Measurements from ENCODE around the gene SLC9A6. TPM values are rescaled to one million over a fixed set of nuclear protein-coding genes. Genes with fewer than 3 reads are reported as not detected.

The SLC9A6 gene
- total and polyA plus RNA-seq, 10 of the 15 experiments (the other 5 are each of a cell fraction or from before 2014, with no cell fraction given) = 4.5 to 14.6 (median 10.7) TPM

GRCh38 chrX:136019226-136019625, 34.0 kb downstream of the SLC9A6 start (continued):
- TF ChIP-seq NFIC (IDR thresholded peaks at IDR 0.05; ENCODE audit: low read depth, low read length) (no peak), MEF2B (IDR thresholded peaks at IDR 0.05; ENCODE audit: partially characterized antibody, poor library complexity, severe bottlenecking) (no peak), SUPT20H (IDR thresholded peaks at IDR 0.05; ENCODE audit: borderline replicate concordance, control insufficient read depth, low read depth, low read length) (no peak), FOXK2 (IDR thresholded peaks at IDR 0.05) (no peak), SUZ12 (IDR thresholded peaks at IDR 0.05; ENCODE audit: unreplicated experiment) (no peak), BMI1 (IDR thresholded peaks at IDR 0.05; ENCODE audit: borderline replicate concordance) (no peak), CHD4 (IDR thresholded peaks at IDR 0.05) (no peak), ZNF207 (IDR thresholded peaks at IDR 0.05; ENCODE audit: borderline replicate concordance) (no peak), CTCF (IDR thresholded peaks at IDR 0.05 in 2 of 3, conservative IDR thresholded peaks at IDR 0.05 in 1 of 3; ENCODE audit: control insufficient read depth in 2 of 3, extremely low read depth in 1 of 3, insufficient read depth in 1 of 3, low read depth in 3 of 3, low read length in 3 of 3) (no peak)

DNA sequence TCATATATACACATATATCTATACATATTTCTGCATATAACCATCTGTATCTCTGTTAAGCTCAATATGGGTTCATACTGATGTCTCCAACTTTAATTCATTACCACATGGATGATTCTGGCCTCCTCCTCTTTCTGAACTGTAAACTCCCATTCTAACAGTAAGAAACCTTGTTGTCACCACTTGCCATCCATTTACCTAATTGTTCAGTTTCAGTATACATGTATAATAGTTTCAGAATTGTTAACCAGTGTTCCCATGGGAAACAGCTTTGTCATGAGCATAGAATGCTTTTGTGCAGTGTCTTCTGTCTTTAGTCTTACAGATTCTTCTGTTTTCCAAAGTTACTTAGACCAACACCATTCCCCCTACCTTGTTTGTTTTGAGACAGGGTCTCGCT, 35.9 kb downstream of the SLC9A6 start:
- Histone ChIP-seq H3K79me2 (ENCODE audit: control insufficient read depth, insufficient read depth, low read length) (no peaks in the 10 kb centered on the region), H3K36me3 (ENCODE audit: control insufficient read depth in 2 of 2, insufficient read depth in 2 of 2, low read length in 1 of 2) (no peaks in the 10 kb centered on the region), H3K4me2 (ENCODE audit: control insufficient read depth, insufficient read depth) (no peak overlapping the region), H3K4me1 (ENCODE audit: control insufficient read depth, insufficient read depth, low read length) (no peaks in the 10 kb centered on the region; the same call in 1 of the 2 replicates), H3K9ac (ENCODE audit: control insufficient read depth, insufficient read depth, low read length) (no peak overlapping the region), H4K20me1 (ENCODE audit: control insufficient read depth, insufficient read depth) (no peaks in the 10 kb centered on the region), H2AFZ (ENCODE audit: control insufficient read depth, low read depth, low read length) (no peak overlapping the region), H3K27ac (ENCODE audit: control insufficient read depth, insufficient read depth) (no peak overlapping the region; the same call in 1 of the 2 replicates), H3K27me3 (replicated peaks in 1 of 2; ENCODE audit: control insufficient read depth in 2 of 2, insufficient read depth in 2 of 2, low read length in 1 of 2) (no peaks in the 10 kb centered on the region), H3K9me3 (replicated peaks; ENCODE audit: control insufficient read depth, insufficient read depth, low read length) (no peaks in the 10 kb centered on the region), H3K4me3 (no peak overlapping the region)
- POLR2A ChIA-PET = no interaction called here
- in situ Hi-C loops (cut with MboI) = no loop called here
- peak; percentile 90 for ATAC-seq
- RAD21 ChIA-PET (ENCODE audit: unreplicated experiment) = interaction anchor here (0.5 to 0.9 kb wide), 2 partner anchors 42 to 141 kb away, joined by 3 read pairs; no protein-coding TSS in a partner anchor
- SMC1A ChIA-PET (ENCODE audit: uncharacterized antibody, unreplicated experiment) = no interaction called here
- TF ChIP-seq MTA2 (IDR thresholded peaks at IDR 0.05; ENCODE audit: low read depth) = peak; percentile 69
- 0 out of 2 replicates have a peak, but pooled peaks have one; percentile 36 for TF ChIP-seq BCL11A (IDR thresholded peaks at IDR 0.05; ENCODE audit: low read depth, low read length)
- TF ChIP-seq PAX8 (IDR thresholded peaks at IDR 0.05) = no peak
- peak in 1 of 2 experiments; percentile 10; a peak in 1 of 4 replicates for TF ChIP-seq IKZF2 (IDR thresholded peaks at IDR 0.05)
- peak; percentile 83 for TF ChIP-seq MEF2B (IDR thresholded peaks at IDR 0.05; ENCODE audit: partially characterized antibody, poor library complexity, severe bottlenecking)
- TF ChIP-seq JUNB (IDR thresholded peaks at IDR 0.05) = peak; percentile 38; the same call in 1 of the 2 replicates
- no peak for TF ChIP-seq SREBF1 (IDR thresholded peaks at IDR 0.05; ENCODE audit: low read length)
- TF ChIP-seq RUNX3 (IDR thresholded peaks at IDR 0.05; ENCODE audit: low read length) = peak; percentile 9; the same call in 1 of the 2 replicates
- no TSS peak for BruUV-seq (replicated peaks)
- CTCF ChIA-PET = interaction anchor here (0.5 kb wide), 1 partner anchor 924 kb away, joined by 3 read pairs; no protein-coding TSS in a partner anchor
- DNase-seq (ENCODE audit: low read depth, low spot score) = peak; percentile 35
- intact Hi-C loops (cut with micrococcal nuclease; ENCODE audit: unreplicated experiment) = loop anchor here (2.0 to 10.0 kb wide), 2 partner anchors 36 to 554 kb away; partner anchors contain the start of gene SLC9A6
- peak; percentile 35 for FAIRE-seq
- 85% methylated on average over 1 of the region's 1 CpG for WGBS (ENCODE audit: insufficient coverage, insufficient replicate concordance, low lambda C conversion rate, missing lambda C conversion rate)

All from GM12878 (cell line).